HCT116 (cell line): Measurements from ENCODE around the gene AUP1. TPM values are rescaled to one million over a fixed set of nuclear protein-coding genes. Genes with fewer than 3 reads are reported as not detected.

Source experiments
- ATAC-seq: fragments of 200-7000 bp; cut with Tn5 transposase; 2 replicates; pipeline ENCODE4 v1.9.1; 2020; ENCODE audit warnings: mild to moderate bottlenecking, moderate library complexity
- BruUV-seq: library from RNA; stranded (reverse); fragments of 400-500 nt; replicated peaks from 2 replicates; lab custom pipeline; 2021; lab: Mats Ljungman, UMichigan
- CTCF ChIA-PET: fragments of 300-600 bp; sonication (Branson Sonifier 250); formaldehyde crosslinking; loops from one replicate; lab custom pipeline; 2021; ENCODE audit warnings: antibody characterized with exemption; lab: Charles Lee
- POLR2A ChIA-PET: fragments of 300-600, 350-600 bp; sonication (Branson Sonifier 250); formaldehyde crosslinking; loops from one replicate; lab custom pipeline; 2021; ENCODE audit warnings: antibody characterized with exemption; lab: Charles Lee
- RAD21 ChIA-PET, 2 experiments: fragments of 300-600 bp; sonication (Branson Sonifier 250); formaldehyde crosslinking; loops; one replicate each; lab custom pipeline; 2023; ENCODE audit warnings: low total read pairs in 2 of 2; ENCODE audit not compliant: uncharacterized antibody in 2 of 2, unreplicated experiment in 2 of 2, low non-redundant PET in 1 of 2; lab: Charles Lee
- DNase-seq: peaks from one replicate; pipeline ENCODE4 v3.0.0-alpha.2; 2010; ENCODE audit warnings: low read depth, low spot score
- H2AFZ ChIP-seq: fragments of 200-600 bp; shearing (Covaris generic), sonication (generic); 2 replicates; pipeline ENCODE4 v1.6.1; 2017; ENCODE audit warnings: low read depth, mixed run types, mixed read lengths, antibody characterized with exemption, low read length; ENCODE audit not compliant: poor library complexity, severe bottlenecking
- H3K27ac ChIP-seq: 2 replicates; pipeline ENCODE4 v1.5.1; 2012; ENCODE audit warnings: low read depth, low read length
- H3K27me3 ChIP-seq: fragments of 200-600 bp; sonication (generic); 2 replicates; pipeline ENCODE4 v1.6.1; 2016; ENCODE audit warnings: mixed run types, low read length, mixed read lengths; ENCODE audit not compliant: insufficient read depth
- H3K36me3 ChIP-seq, 2 experiments: fragments of 200-500 bp in 1 of 2; fragments of 200-600 bp in 1 of 2; sonication (Bioruptor generic) in 1 of 2; sonication (generic) in 1 of 2; 2 replicates each; pipeline versions ENCODE4 v1.5.1 to v1.6.1; 2014 to 2016; ENCODE audit warnings: low read length in 2 of 2, inconsistent platforms in 1 of 2, mixed read lengths in 1 of 2, mixed run types in 1 of 2; ENCODE audit not compliant: insufficient read depth in 2 of 2, control insufficient read depth in 1 of 2
- H3K4me1 ChIP-seq, 2 experiments: fragments of 200-600 bp in 1 of 2; sonication (generic) in 1 of 2; 2 replicates each; pipeline versions ENCODE4 v1.5.1 to v1.6.1; 2012 to 2017; ENCODE audit warnings: low read length in 2 of 2, inconsistent platforms in 1 of 2, mild to moderate bottlenecking in 1 of 2, mixed read lengths in 1 of 2, mixed run types in 1 of 2, moderate library complexity in 1 of 2; ENCODE audit not compliant: insufficient read depth in 2 of 2, control insufficient read depth in 1 of 2
- H3K4me2 ChIP-seq: fragments of 200-600 bp; sonication (generic); 2 replicates; pipeline ENCODE4 v1.6.1; 2017; ENCODE audit warnings: mixed run types, low read length, mixed read lengths
- H3K4me3 ChIP-seq, 2 experiments: fragments of 200-600 bp in 1 of 2; sonication (generic) in 1 of 2; replicated peaks in 1 of 2; 2 replicates each; pipeline ENCODE4 v1.5.1; 2011 to 2016; ENCODE audit warnings: low read length in 2 of 2, control low read depth in 1 of 2, low read depth in 1 of 2, mild to moderate bottlenecking in 1 of 2, mixed read lengths in 1 of 2, mixed run types in 1 of 2
- H3K79me2 ChIP-seq: fragments of 200-600 bp; sonication (generic); 2 replicates; pipeline ENCODE4 v1.6.1; 2017; ENCODE audit warnings: mild to moderate bottlenecking, mixed run types, low read length, moderate library complexity, mixed read lengths; ENCODE audit not compliant: insufficient read depth
- H3K9ac ChIP-seq: fragments of 200-600 bp; sonication (generic); 2 replicates; pipeline ENCODE4 v1.6.1; 2016; ENCODE audit warnings: low read length, mixed read lengths
- H3K9me2 ChIP-seq: fragments of 200-600 bp; sonication (generic), shearing (Covaris generic); 2 replicates; pipeline ENCODE4 v1.6.1; 2017; ENCODE audit warnings: mixed run types, mild to moderate bottlenecking, moderate library complexity; ENCODE audit not compliant: insufficient read depth
- H3K9me3 ChIP-seq, 2 experiments: fragments of 200-500 bp in 1 of 2; fragments of 200-600 bp in 1 of 2; sonication (Bioruptor generic) in 1 of 2; sonication (generic) in 1 of 2; 2 replicates each; pipeline ENCODE4 v1.6.1; 2014 to 2017; ENCODE audit warnings: low read length in 2 of 2, mixed read lengths in 2 of 2, inconsistent platforms in 1 of 2, low read depth in 1 of 2, mild to moderate bottlenecking in 1 of 2, mixed run types in 1 of 2, moderate library complexity in 1 of 2; ENCODE audit not compliant: control insufficient read depth in 1 of 2, insufficient read depth in 1 of 2
- H4K20me1 ChIP-seq: fragments of 200-600 bp; sonication (generic), shearing (Covaris generic); 2 replicates; pipeline ENCODE4 v1.6.1; 2017; ENCODE audit warnings: mixed run types, mild to moderate bottlenecking, moderate library complexity; ENCODE audit not compliant: insufficient read depth
- CTCF ChIP-seq, 3 experiments: fragments of 200-600 bp in 1 of 3; sonication (generic) in 1 of 3; IDR thresholded peaks in 2 of 3; conservative IDR thresholded peaks in 1 of 3; 2 replicates each; pipeline ENCODE4 v1.5.1; 2012 to 2017; ENCODE audit warnings: low read depth in 2 of 3, low read length in 2 of 3, antibody characterized with exemption in 1 of 3, borderline replicate concordance in 1 of 3, control low read depth in 1 of 3, mild to moderate bottlenecking in 1 of 3, mixed read lengths in 1 of 3, mixed run types in 1 of 3, moderate library complexity in 1 of 3; ENCODE audit not compliant: insufficient read depth in 1 of 3
- EGR1 ChIP-seq: IDR thresholded peaks from 2 replicates; pipeline ENCODE4 v1.6.1; 2012; ENCODE audit warnings: low read depth
- ELF1 ChIP-seq: IDR thresholded peaks from 2 replicates; pipeline ENCODE4 v1.6.1; 2012; ENCODE audit warnings: low read depth, borderline replicate concordance
- EZH2 ChIP-seq: fragments of 200-600 bp; sonication (generic); IDR thresholded peaks from 2 replicates; pipeline ENCODE4 v1.6.1; 2017; ENCODE audit warnings: antibody characterized with exemption, mixed run types
- FOSL1 ChIP-seq: IDR thresholded peaks from 2 replicates; pipeline ENCODE4 v1.6.1; 2012; ENCODE audit warnings: low read depth
- POLR2AphosphoS5 ChIP-seq: IDR thresholded peaks from 2 replicates; pipeline ENCODE4 v1.6.1; 2011; ENCODE audit warnings: mild to moderate bottlenecking, low read depth, low read length, moderate library complexity
- REST ChIP-seq: IDR thresholded peaks from 2 replicates; pipeline ENCODE4 v1.6.1; 2012; ENCODE audit warnings: low read depth
- intact Hi-C: fragments of 100-400 bp; cut with micrococcal nuclease; formaldehyde crosslinking; loops from 2 replicates; pipeline ENCODE4 v1.10.0; 2022
- total RNA-seq: library from RNA; stranded (reverse); gene quantifications from one replicate; pipeline ENCODE4 v1.2.1, GENCODE V29; 2021; ENCODE audit not compliant: unreplicated experiment

The AUP1 gene
- total RNA-seq, 1 experiment from 2014 or later, result 116 TPM

GRCh38 chr2:74560591-74560990, 31.1 kb upstream of the AUP1 start (continued):
- no peak for TF ChIP-seq POLR2AphosphoS5
- no peak for TF ChIP-seq CTCF (IDR thresholded peaks at IDR 0.05 in 2 of 3, conservative IDR thresholded peaks at IDR 0.05 in 1 of 3; ENCODE audit: borderline replicate concordance in 1 of 3, insufficient read depth in 1 of 3, low read depth in 2 of 3, low read length in 2 of 3)
- no peak for TF ChIP-seq REST
- no peak for TF ChIP-seq EZH2
- TF ChIP-seq FOSL1, result no peak
- no peak for TF ChIP-seq EGR1

GRCh38 chr2:74559912-74560311, 30.4 kb upstream of the AUP1 start:
- DNase-seq (no peak), ATAC-seq (no peak)
- intact Hi-C loops, result no loop called here
- H3K27me3 ChIP-seq, result no peaks in the 10 kb centered on the region
- RAD21 ChIA-PET, result no interaction called here
- no peak overlapping the region for H3K4me3 ChIP-seq
- POLR2A ChIA-PET, result no interaction called here
- TF ChIP-seq ELF1, result no peak
- CTCF ChIA-PET, result no interaction called here
- H3K79me2 ChIP-seq, result peaks cover 6% of the 10 kb centered on the region; the same call in 1 of the 2 replicates
- no peak overlapping the region for H3K4me2 ChIP-seq
- peaks cover 7 to 9% of the 10 kb centered on the region in 2 experiments; a peak in 3 of 4 replicates for H3K36me3 ChIP-seq
- H3K9me3 ChIP-seq, result no peaks in the 10 kb centered on the region
- H3K27ac ChIP-seq, result no peak overlapping the region
- H2AFZ ChIP-seq, result no peak overlapping the region
- no peaks in the 10 kb centered on the region for H3K9me2 ChIP-seq
- BruUV-seq, result no TSS peak
- H3K4me1 ChIP-seq, result peaks cover 5 to 29% of the 10 kb centered on the region in 2 experiments; a peak in 3 of 4 replicates
- no peak overlapping the region for H3K9ac ChIP-seq
- H4K20me1 ChIP-seq, result no peaks in the 10 kb centered on the region
